ENCODE results near the gene TMEM141. TPM values are rescaled to one million over a fixed set of nuclear protein-coding genes. Genes with fewer than 3 reads are reported as not detected.

Gene TMEM141
- total and polyA plus RNA-seq, 2 of the 8 experiments (the other 6 are each of a cell fraction or from before 2014, with no cell fraction given): 51.1 to 137 TPM

DNA sequence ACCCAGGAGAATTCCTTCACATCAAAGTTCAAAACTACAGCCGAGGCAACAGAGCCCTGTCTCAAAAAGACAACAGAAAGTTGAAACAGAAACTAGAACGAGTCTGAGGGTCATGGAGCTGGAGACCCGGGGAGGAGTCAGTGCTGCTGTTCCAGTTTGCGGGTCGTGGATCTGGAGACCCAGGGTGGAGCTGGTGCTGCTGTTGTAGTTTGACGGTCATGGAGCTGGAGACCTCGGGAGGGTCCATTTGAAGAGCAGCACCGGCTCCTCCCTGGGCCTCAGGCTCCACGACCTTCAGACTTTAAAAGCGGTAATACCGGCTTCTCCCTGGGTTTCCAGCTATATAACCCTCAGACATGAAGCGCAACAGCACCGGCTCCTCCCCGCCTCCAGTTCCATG lies 13.8 kb upstream of the TMEM141 start:
- H3K9ac ChIP-seq (replicated peaks in 1 of 4; ENCODE audit: extremely low read depth in 1 of 4, low read depth in 3 of 4, low read length in 3 of 4): no peak overlapping the region
- peaks cover 0 to 4% (median 1%) of the 10 kb centered on the region in 4 experiments; a peak in 3 of 7 replicates for H3K27me3 ChIP-seq (replicated peaks in 1 of 4; ENCODE audit: control insufficient read depth in 3 of 4, extremely low read depth in 1 of 4, insufficient read depth in 3 of 4, low read length in 3 of 4)
- H3K9me3 ChIP-seq (ENCODE audit: insufficient read depth in 2 of 2, low read depth in 1 of 2, low read length in 1 of 2): peaks cover 0 to 7% of the 10 kb centered on the region in 2 experiments
- H3K79me2 ChIP-seq (ENCODE audit: control insufficient read depth in 1 of 2, insufficient read depth in 2 of 2, low read length in 2 of 2): no peaks in the 10 kb centered on the region
- H3K4me3 ChIP-seq (ENCODE audit: extremely low read depth in 1 of 4, insufficient read depth in 2 of 4, low read depth in 3 of 4, low read length in 4 of 4): no peak overlapping the region
- no peak overlapping the region for H3K23ac ChIP-seq (ENCODE audit: insufficient read length)
- H2BK5ac ChIP-seq (ENCODE audit: low read depth, low read length): no peak overlapping the region
- no peaks in the 10 kb centered on the region for H3K4me1 ChIP-seq (replicated peaks in 1 of 4; ENCODE audit: control insufficient read depth in 3 of 4, insufficient read depth in 4 of 4, low read length in 3 of 4)
- H3K27ac ChIP-seq (ENCODE audit: low read depth, low read length): no peak overlapping the region
- no peak overlapping the region for H2BK20ac ChIP-seq (ENCODE audit: low read length)
- 91% methylated on average over 14 of the region's 14 CpGs; no CpG with 5 or more reads in 1 of the 2 experiments for WGBS, 2 experiments (ENCODE audit: extremely low coverage in 1 of 2, insufficient coverage in 1 of 2, insufficient read length in 1 of 2, insufficient replicate concordance in 2 of 2, low coverage in 1 of 2, low lambda C conversion rate in 2 of 2, missing lambda C conversion rate in 1 of 2)
- no peak overlapping the region for H3K18ac ChIP-seq (ENCODE audit: extremely low read depth, low read length)
- POLR2A ChIA-PET (ENCODE audit: partially characterized antibody): interaction anchor here (0.6 to 1.7 kb wide), 4 partner anchors 31 to 79 kb away, joined by 3 to 6 read pairs (median 3); partner anchors contain the start of gene RABL6
- H3K4ac ChIP-seq (replicated peaks; ENCODE audit: insufficient read length, low read depth, low read length): no peak overlapping the region
- H4K5ac ChIP-seq (ENCODE audit: insufficient read length, low read depth, low read length): no peak overlapping the region
- H3K4me2 ChIP-seq (ENCODE audit: insufficient read depth in 1 of 2, low read depth in 2 of 2, low read length in 2 of 2): no peak overlapping the region
- no peak overlapping the region for H2BK15ac ChIP-seq (ENCODE audit: low read length)
- FAIRE-seq (no peak), DNase-seq (ENCODE audit: low read depth in 1 of 2, low spot score in 2 of 2) (no peak)
- TF ChIP-seq, protein P1, sequence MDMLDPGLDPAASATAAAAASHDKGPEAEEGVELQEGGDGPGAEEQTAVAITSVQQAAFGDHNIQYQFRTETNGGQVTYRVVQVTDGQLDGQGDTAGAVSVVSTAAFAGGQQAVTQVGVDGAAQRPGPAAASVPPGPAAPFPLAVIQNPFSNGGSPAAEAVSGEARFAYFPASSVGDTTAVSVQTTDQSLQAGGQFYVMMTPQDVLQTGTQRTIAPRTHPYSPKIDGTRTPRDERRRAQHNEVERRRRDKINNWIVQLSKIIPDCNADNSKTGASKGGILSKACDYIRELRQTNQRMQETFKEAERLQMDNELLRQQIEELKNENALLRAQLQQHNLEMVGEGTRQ (IDR thresholded peaks at IDR 0.05; ENCODE audit: low read length): no peak
- TF ChIP-seq KDM4A (IDR thresholded peaks at IDR 0.05; ENCODE audit: low read depth, low read length, severe bottlenecking): no peak
- no peak overlapping the region for H4K8ac ChIP-seq (ENCODE audit: extremely low read depth, insufficient read depth, low read length)
- H3K79me1 ChIP-seq (ENCODE audit: low read depth, low read length): no peaks in the 10 kb centered on the region
- no peak overlapping the region for H2AK5ac ChIP-seq (ENCODE audit: low read depth, low read length)
- no peak overlapping the region for H2AFZ ChIP-seq (ENCODE audit: low read length)
- no peaks in the 10 kb centered on the region for H3K36me3 ChIP-seq (ENCODE audit: control insufficient read depth in 2 of 4, insufficient read depth in 4 of 4, low read length in 3 of 4)
- no peaks in the 10 kb centered on the region for H3K23me2 ChIP-seq (ENCODE audit: low read depth, low read length)
- H2BK12ac ChIP-seq (ENCODE audit: low read depth, low read length): no peak overlapping the region
- no peak overlapping the region for H3K56ac ChIP-seq (replicated peaks; ENCODE audit: insufficient read length, low read depth, low read length)
- H4K20me1 ChIP-seq (replicated peaks in 1 of 2; ENCODE audit: control insufficient read depth in 1 of 2, insufficient read depth in 2 of 2, low read length in 2 of 2): no peaks in the 10 kb centered on the region
- H2BK120ac ChIP-seq (replicated peaks; ENCODE audit: low read depth, low read length): no peak overlapping the region
- no peak overlapping the region for H4K91ac ChIP-seq (replicated peaks; ENCODE audit: insufficient read length, low read length)
- CTCF ChIA-PET (ENCODE audit: partially characterized antibody): interaction anchor here (0.9 to 8.0 kb wide), 13 partner anchors 10 to 258 kb away, joined by 3 to 88 read pairs (median 5); partner anchors contain the start of genes AJM1, LCN10, LCN15 and LCN8
- no peak overlapping the region for H3K14ac ChIP-seq (ENCODE audit: insufficient read length)

All from H1 (cell line).